ENCODE data around the gene ZDBF2.

The ZDBF2 gene

GRCh38 chr2:206323486-206323885 lies 49.0 kb downstream of the ZDBF2 start:
- DNase-seq (ENCODE audit: low read depth) = no peak
- no peak overlapping the region for H3K4me3 ChIP-seq (ENCODE audit: low read depth, low read length)
- TF ChIP-seq CTCF (IDR thresholded peaks at IDR 0.05; ENCODE audit: control insufficient read depth, extremely low read depth, insufficient read depth) = no peak

GRCh38 chr2:206324869-206325268 lies 50.4 kb downstream of the ZDBF2 start:
- no peak for TF ChIP-seq CTCF (IDR thresholded peaks at IDR 0.05; ENCODE audit: control insufficient read depth, extremely low read depth, insufficient read depth)
- no peak for DNase-seq (ENCODE audit: low read depth)
- no peak overlapping the region for H3K4me3 ChIP-seq (ENCODE audit: low read depth, low read length)

GRCh38 chr2:206328974-206329373 lies 54.5 kb downstream of the ZDBF2 start:
- DNase-seq (ENCODE audit: low read depth) = no peak
- TF ChIP-seq CTCF (IDR thresholded peaks at IDR 0.05; ENCODE audit: control insufficient read depth, extremely low read depth, insufficient read depth) = no peak
- H3K4me3 ChIP-seq (ENCODE audit: low read depth, low read length) = no peak overlapping the region

- H3K4me3 ChIP-seq (ENCODE audit: low read depth, low read length) = no peak overlapping the region
- no peak for TF ChIP-seq CTCF (IDR thresholded peaks at IDR 0.05; ENCODE audit: control insufficient read depth, extremely low read depth, insufficient read depth)
- DNase-seq (ENCODE audit: low read depth) = no peak
These were observed 62.4 kb downstream of the ZDBF2 start for GRCh38 chr2:206336861-206337260.

DNA sequence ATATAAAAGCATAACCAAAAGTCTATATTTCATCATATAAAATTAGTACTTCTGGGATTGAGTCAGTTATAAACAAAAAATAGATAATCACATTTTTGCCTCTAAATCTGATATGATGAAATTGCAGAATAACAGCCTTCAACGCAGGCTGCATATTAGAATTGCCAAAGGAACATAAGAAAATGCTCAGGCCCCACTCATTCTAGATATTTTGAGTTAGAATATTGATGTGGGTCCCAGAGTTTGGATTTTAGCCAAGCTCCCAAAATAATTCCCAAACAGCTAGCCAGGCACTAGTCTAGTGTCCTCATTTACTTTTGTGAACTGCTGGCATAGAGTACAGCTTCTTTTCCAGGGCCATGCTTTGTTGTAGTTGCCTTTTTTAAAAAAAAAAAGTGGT lies 63.5 kb downstream of the ZDBF2 start:
- no peak for TF ChIP-seq CTCF (IDR thresholded peaks at IDR 0.05; ENCODE audit: control insufficient read depth, extremely low read depth, insufficient read depth)
- no peak for DNase-seq (ENCODE audit: low read depth)
- H3K4me3 ChIP-seq (ENCODE audit: low read depth, low read length) = no peak overlapping the region

GRCh38 chr2:206341396-206341795 lies 66.9 kb downstream of the ZDBF2 start:
- DNase-seq (ENCODE audit: low read depth) = no peak
- TF ChIP-seq CTCF (IDR thresholded peaks at IDR 0.05; ENCODE audit: control insufficient read depth, extremely low read depth, insufficient read depth) = no peak
- H3K4me3 ChIP-seq (ENCODE audit: low read depth, low read length) = no peak overlapping the region

GRCh38 chr2:206343144-206343543 lies 68.7 kb downstream of the ZDBF2 start:
- no peak overlapping the region for H3K4me3 ChIP-seq (ENCODE audit: low read depth, low read length)
- no peak for DNase-seq (ENCODE audit: low read depth)
- TF ChIP-seq CTCF (IDR thresholded peaks at IDR 0.05; ENCODE audit: control insufficient read depth, extremely low read depth, insufficient read depth) = no peak
